HG02970 (cell line): Measurements from ENCODE around the gene KIAA0232.

Experiments used
- ATAC-seq: cut with Tn5 transposase; IDR thresholded peaks from one replicate; pipeline ENCODE4 v1.9.1; 2021; ENCODE audit warnings: mild to moderate bottlenecking, moderate library complexity, moderate number of reproducible peaks; ENCODE audit not compliant: unreplicated experiment, low FRiP score

Gene KIAA0232

GRCh38 chr4:6929812-6930464, 147.4 kb downstream of the KIAA0232 start:
- ATAC-seq: no peak

- ATAC-seq: no peak
These were observed 149.9 kb downstream of the KIAA0232 start for GRCh38 chr4:6932475-6932874.

GRCh38 chr4:6932918-6933317, 150.4 kb downstream of the KIAA0232 start:
- ATAC-seq: no peak
